ENCODE data around the gene RIN1.
A peak's percentile ranks its signal among the peaks of the same experiment; 100 is the strongest.
"Not testable (repeated sequence)": the region's sequence is repeated elsewhere in the genome, so short reads cannot be mapped to it uniquely, and the experiment has no call there.

The RIN1 gene

DNA sequence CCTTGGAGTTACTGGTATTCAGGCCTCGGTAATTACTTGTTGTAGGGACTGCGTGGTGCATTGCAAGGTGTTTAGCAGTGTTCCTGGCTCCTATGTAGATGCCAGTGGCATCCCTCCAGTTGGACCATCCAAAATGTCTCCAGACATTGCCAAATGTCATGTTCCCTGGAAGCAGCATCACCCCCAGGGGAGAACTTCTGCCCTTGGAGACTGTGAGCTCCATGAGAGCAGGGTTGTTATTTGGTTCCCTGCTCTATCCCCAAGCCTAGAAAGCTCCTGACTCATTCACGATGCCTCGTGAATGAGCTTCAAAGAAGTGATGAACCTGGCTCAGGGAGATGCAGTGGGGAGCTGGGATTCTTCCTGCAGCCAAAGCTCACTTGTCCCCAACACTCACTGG lies 14.6 kb downstream of the RIN1 start:
- no peak for DNase-seq (ENCODE audit: low read depth in 4 of 4, low spot score in 1 of 4)

DNA sequence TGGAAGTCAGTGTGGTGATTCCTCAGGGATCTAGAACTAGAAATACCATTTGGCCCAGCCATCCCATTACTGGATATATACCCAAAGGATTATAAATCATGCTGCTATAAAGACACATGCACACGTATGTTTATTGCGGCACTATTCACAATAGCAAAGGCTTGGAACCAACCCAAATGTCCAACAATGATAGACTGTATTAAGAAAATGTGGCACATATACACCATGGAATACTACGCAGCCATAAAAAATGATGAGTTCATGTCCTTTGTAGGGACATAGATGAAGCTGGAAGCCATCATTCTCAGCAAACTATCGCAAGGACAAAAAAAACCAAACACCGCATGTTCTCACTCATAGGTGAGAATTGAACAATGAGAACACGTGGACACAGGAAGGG lies 15.5 kb downstream of the RIN1 start:
- not testable (repeated sequence) for DNase-seq (ENCODE audit: low read depth in 4 of 4, low spot score in 1 of 4)

DNA sequence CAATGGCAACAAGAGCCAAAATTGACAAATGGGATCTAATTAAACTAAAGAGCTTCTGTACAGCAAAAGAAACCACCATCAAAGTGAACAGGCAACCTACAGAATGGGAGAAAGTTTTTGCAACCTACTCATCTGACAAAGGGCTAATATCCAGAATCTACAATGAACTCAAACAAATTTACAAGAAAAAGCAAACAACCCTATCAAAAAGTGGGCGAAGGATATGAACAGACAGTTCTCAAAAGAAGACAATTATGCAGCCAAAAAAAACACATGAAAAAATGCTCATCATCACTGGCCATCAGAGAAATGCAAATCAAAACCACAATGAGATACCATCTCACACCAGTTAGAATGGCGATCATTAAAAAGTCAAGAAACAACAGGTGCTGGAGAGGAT lies 15.9 kb downstream of the RIN1 start:
- not testable (repeated sequence) for DNase-seq (ENCODE audit: low read depth in 4 of 4, low spot score in 1 of 4)

DNA sequence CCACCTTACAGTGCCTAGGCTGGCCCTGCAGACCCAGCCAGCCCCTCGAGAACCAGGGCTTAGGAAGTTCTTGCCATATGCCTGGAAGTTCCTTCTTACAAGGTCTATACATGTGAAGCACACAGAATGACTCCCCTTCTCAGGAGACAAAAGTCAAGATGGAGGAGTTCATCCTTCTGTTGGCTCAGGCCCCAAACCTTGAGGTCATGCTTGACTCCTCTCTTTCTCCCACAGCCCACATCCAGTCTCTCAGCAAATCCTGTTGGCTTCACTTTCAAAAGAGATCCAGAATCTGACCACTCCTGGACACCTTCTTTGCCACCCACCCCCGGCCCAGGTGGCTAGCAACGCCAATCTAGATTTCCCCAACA lies 17.6 kb downstream of the RIN1 start:
- DNase-seq (ENCODE audit: low read depth in 4 of 4, low spot score in 1 of 4) = no peak

DNA sequence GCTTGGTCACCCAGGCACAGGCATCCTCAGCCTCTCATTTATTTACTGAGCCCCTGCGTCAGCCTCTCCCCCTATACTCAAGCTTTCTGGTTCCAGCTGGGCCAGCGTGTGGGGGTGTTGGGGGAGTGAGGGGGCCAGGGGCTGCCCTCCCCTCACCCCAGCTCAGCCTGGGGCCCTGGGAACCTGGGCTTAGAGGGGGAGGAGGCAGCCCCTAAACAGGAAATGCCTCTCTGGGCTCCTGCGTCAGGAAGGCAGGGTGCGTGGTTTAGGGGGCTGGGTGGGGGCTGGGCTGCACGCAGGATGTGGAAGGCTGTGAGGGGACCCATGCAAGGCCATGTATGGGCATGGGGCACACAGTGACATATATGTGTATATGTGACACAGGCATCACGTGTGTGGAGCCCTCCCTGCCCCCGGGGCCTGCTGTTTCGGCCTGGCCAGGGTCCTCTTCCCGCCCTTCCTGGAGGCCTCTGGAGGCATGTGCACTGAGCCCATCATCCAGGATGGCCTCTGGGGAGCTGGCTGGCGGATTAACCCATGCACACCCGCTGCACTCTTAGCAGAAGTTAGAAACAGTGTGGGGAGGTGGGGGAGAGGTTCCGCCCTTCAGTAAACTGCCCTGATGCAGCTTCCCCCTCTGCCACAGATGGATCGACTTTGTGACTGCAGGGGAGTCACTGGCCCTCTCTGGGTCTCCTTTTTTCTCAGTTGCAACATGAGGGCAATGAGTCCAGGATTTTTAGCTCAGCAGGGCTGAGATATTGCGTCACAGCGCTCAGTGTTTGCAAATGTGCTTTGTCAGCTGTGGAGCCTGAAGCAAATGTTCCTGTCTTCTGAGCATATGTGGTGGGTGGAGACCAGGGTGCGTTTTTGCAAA lies 18.3 kb downstream of the RIN1 start:
- DNase-seq (ENCODE audit: low read depth in 4 of 4, low spot score in 1 of 4) = peak in 1 of 4 experiments; percentile 13

DNA sequence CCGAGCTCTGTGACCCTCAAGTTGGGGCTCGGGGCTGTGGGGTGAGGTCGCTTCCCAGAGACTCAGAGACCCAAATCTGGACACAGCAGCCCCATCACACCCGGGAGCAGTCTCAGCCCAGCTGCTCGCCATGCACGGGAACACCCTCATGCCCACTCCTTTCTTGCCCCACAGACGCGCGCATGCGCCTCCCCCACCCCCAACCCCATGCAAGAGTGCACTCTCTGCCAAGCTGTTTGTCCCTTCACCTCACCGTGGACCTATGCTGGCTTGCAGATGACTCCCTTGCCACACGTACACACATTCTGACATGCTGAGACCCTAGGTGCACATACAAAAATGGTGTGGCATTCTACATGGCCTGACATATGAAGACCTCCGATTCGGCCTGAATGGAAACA lies 18.9 kb downstream of the RIN1 start:
- no peak for DNase-seq (ENCODE audit: low read depth in 4 of 4, low spot score in 1 of 4)

DNA sequence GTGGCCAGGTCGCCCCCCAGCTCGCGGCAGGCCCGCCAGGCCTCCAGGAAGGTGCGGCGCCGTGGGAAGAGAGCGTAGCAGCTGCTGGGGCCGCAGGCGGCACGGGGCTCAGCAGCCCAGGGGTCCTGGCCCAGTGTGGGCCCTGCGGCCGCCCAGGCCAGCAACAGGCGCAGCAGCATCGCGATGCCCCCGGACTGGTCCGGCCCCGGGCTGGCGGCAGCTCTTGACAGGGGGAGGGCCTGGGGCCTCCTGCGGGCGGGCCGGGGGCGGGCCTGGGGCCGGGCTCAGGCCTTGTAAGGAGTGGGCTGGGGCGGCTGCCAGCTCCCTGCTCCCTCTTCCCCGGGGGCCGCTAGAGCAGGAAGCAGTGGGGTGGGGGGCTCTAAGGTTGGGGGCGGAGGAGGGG lies 19.4 kb downstream of the RIN1 start, which contains the start of gene CD248:
CD248 (minus strand) TSS at position 196 of the 403 bp plus-strand sequence; CDS start at position 179, 17 bp downstream.
- no peak for DNase-seq (ENCODE audit: low read depth in 4 of 4, low spot score in 1 of 4)

DNA sequence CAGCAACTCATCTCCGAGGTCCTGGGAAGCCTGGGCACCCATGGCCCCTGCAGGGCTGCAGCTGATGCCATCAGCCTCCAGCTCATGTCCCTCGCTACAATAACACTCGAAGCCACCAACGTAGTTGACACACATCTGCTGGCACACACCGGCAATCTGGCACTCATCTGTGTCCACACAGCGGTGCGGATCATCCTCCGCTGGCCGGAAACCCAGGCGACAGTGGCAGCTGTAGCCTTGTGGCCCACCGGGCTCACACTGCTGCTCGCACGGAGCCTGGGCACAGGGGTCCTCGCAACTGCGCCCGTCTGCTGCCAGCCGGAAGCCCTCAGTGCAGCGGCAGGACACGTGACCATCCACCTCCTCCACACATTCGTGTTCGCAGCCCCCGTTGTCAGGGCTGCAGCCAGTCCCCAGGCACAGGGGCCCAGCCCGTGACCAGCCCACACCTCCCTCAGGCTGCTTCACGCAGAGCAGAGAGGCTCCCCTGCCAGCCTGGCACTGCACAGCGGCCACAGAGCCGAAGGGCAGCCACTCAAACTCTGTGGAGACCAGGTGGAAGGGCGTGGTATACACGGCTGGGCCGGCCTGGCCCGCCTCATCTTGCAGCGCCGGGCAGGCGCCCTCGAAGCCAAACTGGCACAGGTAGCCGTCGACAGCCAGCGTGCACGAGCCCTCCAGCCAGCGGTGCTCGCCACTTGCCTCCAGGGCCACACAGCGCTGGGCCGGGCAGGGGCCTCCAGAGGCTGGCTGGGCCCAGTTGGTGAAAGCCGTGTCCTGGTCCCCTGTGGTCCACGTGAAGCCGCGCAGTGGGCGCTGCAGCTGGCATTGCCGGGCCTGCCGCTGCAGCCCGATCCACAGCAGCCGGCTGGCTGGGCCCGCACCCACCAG lies 20.1 kb downstream of the RIN1 start:
- no peak for DNase-seq (ENCODE audit: low read depth in 4 of 4, low spot score in 1 of 4)

DNA sequence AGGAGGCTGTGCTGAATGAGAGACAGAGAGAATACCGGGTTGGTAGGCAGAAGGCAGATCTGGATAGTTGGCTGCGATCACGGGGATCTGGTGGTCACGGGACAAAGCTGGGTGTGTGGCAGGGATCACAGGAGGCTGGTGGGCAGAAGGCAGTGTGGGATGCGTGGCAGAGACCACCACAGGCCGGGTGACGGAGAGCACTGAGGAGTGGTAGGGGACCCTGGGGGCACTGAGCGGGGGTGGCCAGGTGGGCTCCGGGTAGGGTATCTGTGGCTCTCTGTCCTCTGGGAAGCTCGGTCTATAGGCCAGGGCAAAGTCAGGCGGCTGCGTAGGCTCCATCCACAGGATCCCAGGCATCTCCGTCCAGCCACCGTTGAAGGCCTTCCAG lies 20.7 kb downstream of the RIN1 start:
- no peak for DNase-seq (ENCODE audit: low read depth in 4 of 4, low spot score in 1 of 4)

DNA sequence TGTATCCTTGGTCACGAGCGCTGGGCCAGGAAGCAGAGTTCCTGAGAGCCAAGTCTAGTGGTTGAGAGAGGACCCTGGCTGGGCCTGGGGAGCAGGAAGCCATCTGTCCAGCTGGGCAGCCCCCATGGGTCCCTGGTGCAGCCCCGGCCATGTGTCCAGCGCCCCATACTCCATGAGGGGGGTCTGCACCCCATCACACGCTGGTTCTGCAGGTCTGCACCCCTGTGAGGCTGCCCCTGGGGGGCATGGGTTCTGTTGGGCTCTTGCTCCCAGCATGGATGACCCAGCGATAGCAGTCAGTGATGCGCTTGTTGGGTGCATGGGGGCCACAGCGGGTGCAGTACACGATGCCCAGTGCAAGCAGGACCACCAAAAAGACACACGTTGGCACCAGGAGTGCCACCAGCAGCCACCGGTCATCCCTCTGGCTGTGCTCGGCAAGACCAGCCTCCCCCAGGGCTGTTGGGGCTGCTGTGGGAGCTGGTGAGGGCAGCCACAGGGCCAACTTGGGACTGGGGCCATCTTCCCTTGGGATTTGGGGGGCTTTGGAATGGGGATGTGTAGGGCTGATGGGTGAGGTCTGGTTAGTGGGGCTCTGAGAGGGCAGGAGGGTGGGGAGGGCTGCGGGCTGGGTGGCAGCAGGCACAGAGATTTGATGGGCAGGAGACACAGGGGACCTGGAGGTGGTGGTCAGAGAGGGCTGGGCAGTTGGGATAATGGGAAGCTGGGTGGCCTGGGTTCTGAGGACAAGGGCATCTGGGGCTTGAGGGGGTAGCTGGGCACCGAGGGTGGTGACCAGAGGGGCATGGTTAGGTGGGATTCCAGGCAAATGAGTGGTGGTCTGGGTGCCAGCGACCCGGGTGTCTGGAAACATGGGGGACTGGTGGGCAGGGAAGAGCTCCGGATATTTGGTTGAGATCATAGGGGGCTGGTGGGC lies 21.4 kb downstream of the RIN1 start:
- no peak for DNase-seq (ENCODE audit: low read depth in 4 of 4, low spot score in 1 of 4)

DNA sequence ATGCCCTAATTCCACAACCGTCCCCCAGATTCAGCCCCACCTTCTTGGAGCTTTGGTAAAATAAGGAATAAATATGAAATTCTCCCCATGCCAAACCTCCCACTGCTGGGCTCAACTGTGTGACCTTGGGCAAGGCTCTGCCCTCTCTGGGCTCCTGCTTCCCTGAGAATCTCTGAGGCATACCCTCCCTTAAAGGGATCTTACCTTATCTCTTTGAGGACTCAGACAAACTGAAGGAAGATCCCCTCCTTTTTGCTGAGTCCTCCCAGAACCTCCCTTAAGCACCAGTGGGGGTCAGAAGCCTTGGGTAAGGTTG lies 22.1 kb downstream of the RIN1 start:
- no peak for DNase-seq (ENCODE audit: low read depth in 4 of 4, low spot score in 1 of 4)

DNA sequence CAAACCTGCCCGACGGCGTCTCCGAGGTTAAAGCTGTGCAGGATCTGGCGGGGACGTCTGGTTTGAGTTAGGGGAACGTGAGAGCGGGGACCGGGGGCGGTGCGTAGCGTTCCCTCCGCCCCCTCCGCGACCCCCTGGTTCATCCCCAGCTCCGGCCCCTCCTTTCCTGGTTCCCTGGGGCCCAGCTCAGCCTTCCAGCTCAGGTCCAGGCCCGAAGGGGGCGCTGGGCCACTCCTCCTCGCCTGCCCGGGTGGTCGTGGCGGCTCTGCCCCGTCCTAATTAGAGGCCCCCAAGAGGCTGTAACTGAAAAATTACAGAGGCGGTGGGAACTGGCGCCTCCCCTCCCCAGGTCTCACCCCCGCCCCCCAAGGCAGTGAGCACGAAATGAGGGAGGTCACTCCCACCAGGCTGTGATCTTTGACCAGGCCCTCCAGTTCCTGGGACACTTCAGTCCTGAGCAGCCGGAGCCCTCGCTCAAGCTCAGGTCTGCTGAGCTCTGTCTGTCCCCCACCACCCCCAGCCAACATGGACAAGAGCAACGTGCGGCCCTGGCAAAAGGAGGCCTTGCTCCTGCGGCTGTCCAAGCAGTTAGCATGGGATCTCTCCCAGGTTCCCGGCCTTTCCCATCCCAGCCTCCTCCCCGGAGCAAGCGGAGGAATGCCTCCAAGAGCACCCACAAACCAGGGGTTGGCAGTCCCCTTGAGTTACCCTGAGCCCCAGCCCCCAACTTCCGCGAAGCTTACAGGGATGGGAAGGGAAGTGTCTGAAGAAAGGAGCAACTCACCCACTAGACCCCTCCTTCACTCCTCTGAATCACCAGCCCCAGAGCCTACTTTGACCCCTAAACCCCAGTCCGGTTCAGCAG lies 22.7 kb downstream of the RIN1 start:
- no peak for DNase-seq (ENCODE audit: low read depth in 4 of 4, low spot score in 1 of 4)

DNA sequence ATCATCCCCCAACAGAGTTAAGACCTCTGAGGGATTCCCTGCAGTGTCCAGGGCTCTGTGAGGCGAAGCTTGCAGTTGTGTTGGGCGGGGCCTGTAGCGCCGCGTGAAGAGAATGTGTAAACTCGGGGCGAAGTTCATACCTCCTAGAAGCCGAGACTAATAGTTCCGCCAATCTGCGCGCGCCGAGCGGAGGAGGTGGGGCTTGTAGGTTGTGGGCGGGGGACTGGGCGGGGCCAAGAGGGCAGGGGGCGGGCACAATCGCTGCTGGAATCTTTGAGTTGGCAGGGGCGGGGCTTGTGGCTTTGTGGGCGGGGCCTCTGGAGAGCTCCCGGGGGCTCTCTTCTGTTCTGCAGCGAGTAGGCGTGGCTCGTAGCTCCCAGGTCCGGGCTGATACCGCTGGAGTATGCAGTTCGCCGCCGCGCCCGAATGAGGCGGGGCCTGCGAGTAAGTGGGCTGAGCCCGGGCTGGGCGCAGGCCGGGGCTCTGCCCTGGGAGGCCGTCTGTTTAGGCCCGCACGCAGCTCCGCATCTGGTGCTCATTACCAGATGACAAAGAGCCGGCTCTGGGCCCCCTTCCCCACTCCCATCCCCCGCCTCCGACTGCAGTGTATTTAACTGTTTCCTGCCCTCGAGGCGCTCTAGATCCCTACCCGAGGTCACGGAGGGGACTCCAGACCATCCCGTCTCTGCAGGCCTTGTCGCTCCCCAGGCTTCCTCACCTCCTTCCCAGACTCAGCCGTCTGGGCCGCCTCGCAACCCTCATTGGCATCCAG lies 23.5 kb downstream of the RIN1 start:
- DNase-seq (ENCODE audit: low read depth in 4 of 4, low spot score in 1 of 4) = peak; percentile 90 to 98 (median 96)

DNA sequence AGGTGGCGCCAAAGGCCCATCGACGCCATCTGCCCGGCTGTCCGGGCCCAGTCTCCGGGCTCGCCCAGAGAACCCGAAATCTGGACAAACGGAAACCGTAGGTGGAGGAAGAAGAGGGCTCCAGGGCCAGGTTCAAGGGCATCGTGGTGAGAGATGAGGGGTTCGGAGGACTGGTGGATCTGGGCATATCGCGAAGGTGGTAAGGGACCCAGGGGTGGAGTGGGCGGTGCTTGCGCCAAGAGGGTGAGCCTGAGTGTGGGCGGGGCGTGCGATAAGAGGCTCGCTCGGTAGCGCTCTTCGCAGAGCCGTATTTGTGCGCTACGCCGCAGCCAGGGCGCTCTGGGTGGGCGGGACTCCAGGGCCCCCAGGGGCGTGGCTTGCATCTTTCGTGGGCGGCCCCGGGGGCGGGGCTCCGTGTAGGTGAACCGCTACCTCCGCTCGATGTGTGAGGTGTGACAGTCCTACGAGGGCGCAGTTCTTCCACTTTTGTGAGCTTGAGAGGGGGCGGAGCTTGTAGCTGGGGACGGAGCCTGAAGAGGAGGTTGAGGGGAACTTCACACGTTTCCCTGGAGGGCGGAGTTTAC lies 24.2 kb downstream of the RIN1 start:
- peak; percentile 67 to 92 (median 92) for DNase-seq (ENCODE audit: low read depth in 4 of 4, low spot score in 1 of 4)

DNA sequence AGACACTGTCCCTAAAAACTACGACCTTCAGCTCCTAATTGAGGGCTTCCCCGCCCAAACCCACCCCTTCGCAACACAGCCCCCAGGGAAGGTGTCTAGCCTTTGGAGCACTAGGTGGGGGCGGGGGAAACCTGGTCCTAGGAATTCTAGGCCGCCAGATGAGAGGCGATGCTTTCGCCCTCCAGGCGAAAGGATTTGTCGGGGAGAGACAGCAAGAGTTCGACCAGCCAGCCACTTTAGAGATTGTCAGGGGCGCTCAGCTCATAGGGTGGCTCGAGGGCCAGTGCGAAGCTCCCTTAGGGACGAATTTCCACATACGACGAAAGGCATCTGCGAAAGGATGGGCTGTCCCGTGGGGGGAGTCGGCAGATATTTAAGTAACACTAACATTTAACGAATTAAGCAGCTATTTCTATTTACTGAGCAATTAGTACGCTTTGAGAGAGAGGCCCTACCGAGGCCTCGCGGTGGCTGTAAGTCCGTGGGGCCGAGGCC lies 24.7 kb downstream of the RIN1 start:
- no peak for DNase-seq (ENCODE audit: low read depth in 4 of 4, low spot score in 1 of 4)

DNA sequence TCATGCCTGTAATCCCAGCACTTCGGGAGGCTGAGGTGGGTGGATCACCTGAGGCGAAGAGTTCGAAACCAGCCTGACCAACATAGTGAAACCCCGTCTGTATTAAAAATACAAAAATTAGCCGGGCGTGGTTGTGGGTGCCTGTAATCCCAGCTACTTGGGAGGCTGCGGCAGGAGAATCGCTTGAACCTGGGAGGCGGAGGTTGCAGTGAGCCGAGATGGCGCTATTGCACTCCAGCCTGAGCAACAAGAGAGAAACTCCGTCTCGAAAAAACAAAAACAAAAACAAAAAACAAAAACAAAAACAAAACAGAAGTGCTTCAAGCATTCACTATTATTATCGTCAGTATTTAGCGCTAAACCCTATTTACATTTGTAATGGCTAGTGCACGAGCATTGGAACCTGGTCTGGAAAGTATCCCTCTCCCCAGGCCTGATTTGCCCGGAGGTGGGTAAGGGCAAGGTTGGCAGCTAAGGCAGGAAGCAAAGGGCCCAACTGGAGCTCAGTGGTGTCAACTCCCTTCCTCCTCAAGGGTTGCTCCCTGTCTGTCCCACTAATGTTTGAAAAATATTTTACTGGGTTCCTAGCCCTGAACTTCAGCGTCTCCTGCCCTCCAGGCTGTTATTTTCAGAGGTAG lies 25.3 kb downstream of the RIN1 start:
- DNase-seq (ENCODE audit: low read depth in 4 of 4, low spot score in 1 of 4) = not testable (repeated sequence)

DNA sequence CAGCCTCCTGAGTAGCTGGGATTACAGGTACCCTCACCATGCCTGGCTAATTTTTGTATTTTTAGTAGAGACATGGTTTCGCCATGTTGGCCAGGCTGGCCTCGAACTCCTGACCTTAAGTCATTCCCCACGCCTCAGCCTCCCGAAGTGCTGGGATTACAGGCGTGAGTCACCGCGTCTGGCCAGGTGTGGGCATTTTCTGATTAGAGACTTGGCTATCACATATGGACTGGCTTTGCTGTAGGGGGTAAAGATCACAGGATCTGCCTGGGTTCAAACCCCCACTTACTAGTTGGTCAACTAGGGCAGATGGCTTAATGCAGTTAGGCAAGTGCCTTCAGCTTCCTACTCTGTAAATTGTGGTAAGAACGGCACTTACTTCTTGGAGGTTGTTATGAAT lies 25.9 kb downstream of the RIN1 start:
- DNase-seq (ENCODE audit: low read depth in 4 of 4, low spot score in 1 of 4) = no peak

DNA sequence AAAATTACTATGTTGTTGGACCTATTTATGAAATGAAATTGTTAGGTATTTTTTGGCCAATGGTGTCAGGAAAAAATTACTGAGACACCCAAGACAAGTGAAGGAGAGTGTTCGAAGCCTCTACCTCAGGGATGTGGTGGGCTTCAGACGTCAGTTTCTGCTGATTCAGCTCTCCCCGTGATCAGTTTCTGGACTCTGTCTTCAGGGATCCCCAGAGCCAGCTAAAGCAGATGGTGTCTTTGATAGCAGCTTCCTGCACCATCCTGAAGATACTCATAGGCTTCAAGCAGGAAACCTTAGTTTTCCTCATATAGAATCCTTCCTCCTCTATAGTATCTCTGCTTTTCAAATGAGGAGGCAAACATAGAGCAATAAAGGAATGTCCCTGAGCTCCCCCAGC lies 26.8 kb downstream of the RIN1 start:
- no peak for DNase-seq (ENCODE audit: low read depth in 4 of 4, low spot score in 1 of 4)
